Cardiac muscle cell (in vitro differentiated cells and primary cell): ENCODE data around the gene ARL10. TPM values are rescaled to one million over a fixed set of nuclear protein-coding genes. Genes with fewer than 3 reads are reported as not detected.

Experiments
- DNase-seq, 2 donors: peaks; one replicate each; pipeline versions ENCODE4 v3.0.0 to v3.0.0-alpha.2; 2010 to 2017; ENCODE audit warnings: low read depth in 1 of 2, low spot score in 1 of 2
- H3K27ac ChIP-seq: fragments of 200-600 bp; sonication (generic); 2 replicates; pipeline ENCODE4 v1.5.1; 2016
- H3K27me3 ChIP-seq: fragments of 200-600 bp; sonication (generic); 2 replicates; pipeline ENCODE4 v1.6.0; 2016; ENCODE audit warnings: control low read depth
- H3K36me3 ChIP-seq: fragments of 200-600 bp; sonication (generic); 2 replicates; pipeline ENCODE4 v1.5.1; 2016; ENCODE audit warnings: control low read depth
- H3K4me1 ChIP-seq: fragments of 200-600 bp; sonication (generic); 2 replicates; pipeline ENCODE4 v1.8.1; 2017; ENCODE audit warnings: low read depth, mild to moderate bottlenecking, mixed run types
- H3K4me3 ChIP-seq: fragments of 200-600 bp; sonication (generic); 2 replicates; pipeline ENCODE4 v1.5.1; 2016; ENCODE audit warnings: mild to moderate bottlenecking
- H3K9me3 ChIP-seq: fragments of 200-600 bp; sonication (generic); 2 replicates; pipeline ENCODE4 v1.5.1; 2017; ENCODE audit warnings: low read depth, mild to moderate bottlenecking, control low read depth
- polyA plus RNA-seq: library from polyadenylated mRNA; unstranded; fragments of >200 nt; fragmentation: Nextera tagmentation; extraction: Ambion mirVana; gene quantifications from 2 replicates; pipeline ENCODE4 v1.2.1, GENCODE V29; 2016
- total RNA-seq: library from RNA; depleted of rRNA; stranded (reverse); fragments of >200 nt; gene quantifications from 2 replicates; pipeline ENCODE4 v1.2.3, GENCODE V29; 2016
- TF ChIP-seq, protein P1 (sequence below): IDR thresholded peaks from 2 replicates; pipeline ENCODE4 v1.5.1; 2012; ENCODE audit warnings: low read depth, mild to moderate bottlenecking, low read length

ARL10 gene
- total and polyA plus RNA-seq, 2 experiments from 2014 or later, result 7.8 to 29.5 TPM

DNA sequence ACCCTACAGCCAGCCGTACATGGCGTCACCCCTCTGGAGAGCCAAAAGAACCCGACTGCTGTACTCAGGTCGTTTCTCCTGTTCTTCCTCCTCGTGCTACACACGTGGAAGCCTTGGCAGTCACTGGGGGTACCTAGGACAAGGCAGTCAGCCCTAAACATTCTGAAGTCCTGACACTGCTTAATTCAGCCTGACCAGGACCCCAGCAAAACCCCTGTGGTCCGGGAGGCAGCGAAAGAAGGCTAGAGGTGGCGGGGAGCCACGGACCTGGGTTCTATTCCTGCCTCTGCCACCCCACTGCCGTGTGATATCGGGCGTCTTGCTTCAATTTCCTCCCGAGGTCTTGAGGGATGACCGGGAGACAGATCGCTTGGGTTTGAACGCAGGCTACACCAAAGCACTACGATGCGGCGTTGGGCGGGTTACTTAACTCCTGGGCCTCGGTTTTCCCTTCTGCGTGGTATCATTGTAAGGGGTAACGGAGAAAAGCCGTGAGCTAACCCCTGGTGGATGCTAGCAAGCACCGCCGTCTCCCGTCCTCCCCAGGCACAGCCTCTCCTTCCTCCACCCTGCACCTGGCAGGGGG, 429 bp upstream of the ARL10 start:
- peak overlapping the region; percentile 87 for H3K4me3 ChIP-seq
- no peaks in the 10 kb centered on the region for H3K9me3 ChIP-seq
- H3K36me3 ChIP-seq, result peaks cover 6% of the 10 kb centered on the region
- TF ChIP-seq, protein P1, sequence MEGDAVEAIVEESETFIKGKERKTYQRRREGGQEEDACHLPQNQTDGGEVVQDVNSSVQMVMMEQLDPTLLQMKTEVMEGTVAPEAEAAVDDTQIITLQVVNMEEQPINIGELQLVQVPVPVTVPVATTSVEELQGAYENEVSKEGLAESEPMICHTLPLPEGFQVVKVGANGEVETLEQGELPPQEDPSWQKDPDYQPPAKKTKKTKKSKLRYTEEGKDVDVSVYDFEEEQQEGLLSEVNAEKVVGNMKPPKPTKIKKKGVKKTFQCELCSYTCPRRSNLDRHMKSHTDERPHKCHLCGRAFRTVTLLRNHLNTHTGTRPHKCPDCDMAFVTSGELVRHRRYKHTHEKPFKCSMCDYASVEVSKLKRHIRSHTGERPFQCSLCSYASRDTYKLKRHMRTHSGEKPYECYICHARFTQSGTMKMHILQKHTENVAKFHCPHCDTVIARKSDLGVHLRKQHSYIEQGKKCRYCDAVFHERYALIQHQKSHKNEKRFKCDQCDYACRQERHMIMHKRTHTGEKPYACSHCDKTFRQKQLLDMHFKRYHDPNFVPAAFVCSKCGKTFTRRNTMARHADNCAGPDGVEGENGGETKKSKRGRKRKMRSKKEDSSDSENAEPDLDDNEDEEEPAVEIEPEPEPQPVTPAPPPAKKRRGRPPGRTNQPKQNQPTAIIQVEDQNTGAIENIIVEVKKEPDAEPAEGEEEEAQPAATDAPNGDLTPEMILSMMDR, result no peak
- H3K27ac ChIP-seq, result no peak overlapping the region
- DNase-seq, result no peak
- H3K27me3 ChIP-seq, result peaks cover 27% of the 10 kb centered on the region
- peaks cover 3% of the 10 kb centered on the region for H3K4me1 ChIP-seq

DNA sequence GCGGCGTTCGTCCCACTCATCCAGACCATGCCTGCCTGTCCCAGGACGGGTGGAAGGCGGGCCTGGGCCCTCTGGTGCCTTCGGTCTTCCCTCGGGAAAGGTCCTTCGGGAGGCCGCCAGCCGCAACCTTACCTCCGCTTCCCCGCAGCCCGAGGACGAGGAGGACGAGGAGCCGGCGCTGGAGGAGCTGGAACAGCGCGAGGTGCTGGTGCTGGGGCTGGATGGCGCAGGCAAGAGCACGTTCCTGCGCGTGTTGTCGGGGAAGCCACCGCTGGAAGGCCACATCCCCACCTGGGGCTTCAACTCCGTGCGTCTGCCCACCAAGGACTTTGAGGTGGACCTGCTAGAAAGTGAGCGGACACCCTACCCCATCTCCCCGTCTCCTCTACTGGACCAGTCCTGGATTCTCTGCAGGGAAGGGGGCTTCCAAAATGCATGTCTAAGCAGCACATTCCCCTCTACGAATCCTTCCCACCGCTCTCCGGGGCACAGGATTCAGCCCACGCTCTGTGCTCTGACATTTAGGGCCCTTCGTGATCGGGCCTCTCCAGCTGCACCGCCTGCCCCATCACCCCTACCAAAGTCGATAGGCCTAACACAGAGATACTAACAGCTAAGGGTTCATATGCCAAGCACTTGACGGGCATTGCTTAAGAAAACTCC, 1.1 kb downstream of the ARL10 start:
- H3K27ac ChIP-seq, result no peak overlapping the region
- peaks cover 27% of the 10 kb centered on the region for H3K27me3 ChIP-seq
- TF ChIP-seq, protein P1, result no peak
- DNase-seq, result no peak
- H3K4me1 ChIP-seq, result no peaks in the 10 kb centered on the region
- peaks cover 10% of the 10 kb centered on the region for H3K36me3 ChIP-seq
- H3K4me3 ChIP-seq, result peak overlapping the region; percentile 87
- H3K9me3 ChIP-seq, result no peaks in the 10 kb centered on the region

DNA sequence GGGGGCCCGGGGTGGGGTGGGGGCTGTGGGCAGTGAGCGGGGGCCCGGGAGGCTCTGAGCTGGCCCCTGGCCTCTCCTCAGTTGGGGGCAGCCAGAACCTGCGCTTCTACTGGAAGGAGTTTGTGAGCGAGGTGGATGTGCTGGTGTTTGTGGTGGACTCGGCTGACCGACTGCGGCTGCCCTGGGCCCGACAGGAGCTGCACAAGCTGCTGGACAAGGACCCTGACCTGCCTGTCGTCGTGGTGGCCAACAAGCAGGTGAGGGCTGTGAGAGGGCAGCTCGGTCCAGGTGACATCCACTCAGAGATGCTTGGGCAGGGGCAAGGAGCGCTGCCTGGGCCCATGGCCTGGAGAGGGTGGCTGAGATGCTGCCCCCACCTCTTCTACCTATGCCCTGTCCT, 3.4 kb downstream of the ARL10 start:
- Histone ChIP-seq H3K36me3 (peaks cover 10% of the 10 kb centered on the region), H3K4me3 (no peak overlapping the region), H3K4me1 (no peaks in the 10 kb centered on the region), H3K27ac (no peak overlapping the region), H3K27me3 (peaks cover 10% of the 10 kb centered on the region), H3K9me3 (no peaks in the 10 kb centered on the region)
- TF ChIP-seq, protein P1, result no peak
- no peak for DNase-seq

DNA sequence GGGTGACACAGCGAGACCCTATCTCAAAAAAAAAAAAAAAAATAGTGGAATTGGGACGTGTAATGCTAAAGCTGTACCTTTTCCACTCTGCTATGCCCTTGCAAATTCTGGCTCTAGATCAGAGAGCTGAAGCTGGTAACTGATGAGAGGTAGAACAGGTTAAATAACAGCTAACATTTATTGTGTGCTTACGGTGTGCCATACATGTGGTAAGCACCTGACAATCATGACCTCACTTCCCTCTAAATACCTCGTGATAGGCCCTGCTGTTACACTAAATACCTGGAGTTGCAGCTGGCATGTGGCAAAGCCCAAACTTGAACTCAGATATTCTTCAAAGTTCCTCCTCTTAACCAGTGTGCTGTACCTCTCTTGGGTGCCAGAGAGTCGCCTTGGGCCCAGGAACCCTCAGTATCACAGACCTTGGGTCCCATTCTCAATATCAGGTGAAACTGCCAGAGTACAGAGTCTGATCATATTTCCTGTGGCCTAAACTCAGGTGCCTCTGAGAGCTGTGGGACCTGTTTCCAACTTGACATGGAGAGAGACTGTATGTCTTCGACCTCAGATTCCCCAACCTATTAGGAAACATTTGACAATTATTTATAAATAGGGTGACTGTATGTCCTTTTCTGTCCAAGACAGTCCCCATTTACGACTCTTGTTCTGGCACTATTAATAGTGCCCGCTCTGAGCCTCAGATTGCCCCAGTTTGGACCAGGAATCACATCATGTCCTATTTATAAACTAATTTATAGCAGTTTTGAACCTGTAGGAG, 4.8 kb downstream of the ARL10 start:
- Histone ChIP-seq H3K9me3 (no peaks in the 10 kb centered on the region), H3K27ac (no peak overlapping the region), H3K27me3 (no peaks in the 10 kb centered on the region), H3K36me3 (peaks cover 10% of the 10 kb centered on the region), H3K4me1 (no peaks in the 10 kb centered on the region), H3K4me3 (no peak overlapping the region)
- TF ChIP-seq, protein P1, result no peak
- no peak for DNase-seq

DNA sequence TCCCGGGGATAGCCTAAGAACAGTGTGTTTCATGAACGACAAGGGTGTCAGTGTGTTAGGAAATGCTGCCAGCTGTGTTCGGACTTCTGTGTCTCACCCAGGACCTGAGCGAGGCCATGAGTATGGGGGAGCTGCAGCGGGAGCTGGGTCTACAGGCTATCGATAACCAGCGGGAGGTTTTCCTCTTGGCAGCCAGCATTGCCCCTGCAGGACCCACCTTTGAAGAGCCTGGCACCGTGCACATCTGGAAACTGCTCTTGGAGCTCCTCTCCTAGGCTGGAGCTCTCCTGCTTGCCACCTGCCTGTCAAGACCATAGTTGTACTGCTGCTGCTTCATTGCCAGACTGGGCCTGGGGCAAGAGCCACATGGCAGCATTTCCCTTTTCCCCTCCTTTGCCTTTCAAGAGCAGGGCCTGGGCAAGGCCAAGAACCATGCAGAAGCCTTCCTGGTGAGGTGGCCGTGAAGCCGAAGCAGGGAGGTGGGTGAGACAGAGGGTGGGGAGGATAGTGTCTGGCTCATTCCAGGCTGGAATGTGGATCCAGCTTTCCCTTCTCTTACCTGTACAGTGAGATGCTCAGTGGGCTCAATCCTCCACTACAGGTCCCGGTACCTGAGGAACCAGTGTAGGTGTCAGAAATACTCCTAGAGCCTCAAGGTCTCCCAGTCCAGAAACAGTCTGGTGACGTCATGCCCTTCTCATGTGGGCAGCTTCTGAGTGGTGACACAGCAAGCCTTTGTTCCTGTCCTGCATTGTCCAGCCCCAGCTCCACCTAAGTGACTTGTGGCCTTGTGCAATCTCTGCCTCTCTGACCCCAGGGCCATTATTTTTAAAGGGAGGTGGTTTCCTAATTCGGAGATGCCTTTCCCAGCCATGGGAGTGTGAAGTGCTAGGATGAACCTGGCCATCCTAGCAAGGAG, 6.6 kb downstream of the ARL10 start:
- H3K9me3 ChIP-seq, result no peaks in the 10 kb centered on the region
- H3K4me1 ChIP-seq, result no peaks in the 10 kb centered on the region
- DNase-seq, result no peak
- no peak overlapping the region for H3K4me3 ChIP-seq
- H3K27me3 ChIP-seq, result no peaks in the 10 kb centered on the region
- TF ChIP-seq, protein P1, result no peak
- H3K36me3 ChIP-seq, result peaks cover 10% of the 10 kb centered on the region
- H3K27ac ChIP-seq, result no peak overlapping the region
